Measurements from ENCODE around the gene YIF1A.

Gene YIF1A, protein sequence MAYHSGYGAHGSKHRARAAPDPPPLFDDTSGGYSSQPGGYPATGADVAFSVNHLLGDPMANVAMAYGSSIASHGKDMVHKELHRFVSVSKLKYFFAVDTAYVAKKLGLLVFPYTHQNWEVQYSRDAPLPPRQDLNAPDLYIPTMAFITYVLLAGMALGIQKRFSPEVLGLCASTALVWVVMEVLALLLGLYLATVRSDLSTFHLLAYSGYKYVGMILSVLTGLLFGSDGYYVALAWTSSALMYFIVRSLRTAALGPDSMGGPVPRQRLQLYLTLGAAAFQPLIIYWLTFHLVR

GRCh38 chr11:66288671-66289547, at the start of gene YIF1A:
Gene YIF1A, minus strand, starts transcription at chr11:66289143. Its CDS starts 158 bp downstream, at chr11:66288985.
- DNase-seq (ENCODE audit: low read depth in 2 of 2), result peak; percentile 93 to 98

- no peak for DNase-seq (ENCODE audit: low read depth in 2 of 2)
These were observed 48.4 kb upstream of the YIF1A start for GRCh38 chr11:66337103-66337899.

GRCh38 chr11:66336234-66337102, 47.5 kb upstream of the YIF1A start, which contains the start of gene RIN1:
Gene RIN1, minus strand, starts transcription at chr11:66336434. Its CDS starts 32 bp downstream, at chr11:66336402.
- DNase-seq (ENCODE audit: low read depth in 2 of 2), result peak in 1 of 2 donors; percentile 35

- no peak for DNase-seq (ENCODE audit: low read depth in 2 of 2)
These were observed 46.7 kb upstream of the YIF1A start for GRCh38 chr11:66335531-66336233.

DNA sequence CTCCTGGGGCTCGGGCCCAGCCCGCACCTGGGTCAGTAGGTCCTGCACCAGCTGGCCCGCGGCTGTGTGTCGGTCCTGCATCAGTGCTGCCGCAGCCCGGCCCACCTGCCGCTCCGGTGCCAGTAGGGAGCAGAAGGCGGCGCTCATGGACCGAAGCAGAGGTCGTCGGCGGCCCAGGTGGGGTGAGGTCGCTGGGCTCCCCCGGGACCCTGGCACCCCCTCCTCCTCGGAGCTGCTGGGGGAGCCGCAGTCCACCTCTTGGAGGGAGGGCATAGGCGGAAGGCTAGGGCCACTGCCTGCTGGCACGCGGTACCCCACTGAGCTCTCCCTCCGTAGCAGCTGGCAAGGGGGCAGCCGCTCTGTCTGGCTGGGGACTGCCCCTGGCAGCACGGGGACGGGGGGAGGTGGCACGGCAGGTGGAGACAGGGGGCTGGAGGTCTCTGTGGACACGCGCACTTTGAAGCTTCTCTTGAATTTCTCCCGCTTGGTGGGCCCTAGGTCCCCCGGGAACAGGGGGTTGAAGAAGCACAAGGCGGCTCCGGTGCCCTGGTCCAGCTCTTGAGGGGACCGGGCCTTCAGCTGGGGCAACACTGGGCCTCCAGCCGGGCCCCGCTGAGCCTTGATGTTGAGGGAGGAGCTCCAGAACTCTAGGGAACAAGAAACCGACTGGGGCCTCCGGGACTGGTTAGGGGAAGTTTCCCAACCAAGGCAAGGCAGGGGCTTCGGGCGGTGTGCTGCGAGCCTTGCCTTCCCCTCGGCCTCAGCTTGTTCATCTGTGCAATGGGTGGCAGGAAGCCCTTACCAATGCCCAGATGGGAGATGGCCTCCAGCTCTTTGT, 45.9 kb upstream of the YIF1A start:
- no peak for DNase-seq (ENCODE audit: low read depth in 2 of 2)

DNA sequence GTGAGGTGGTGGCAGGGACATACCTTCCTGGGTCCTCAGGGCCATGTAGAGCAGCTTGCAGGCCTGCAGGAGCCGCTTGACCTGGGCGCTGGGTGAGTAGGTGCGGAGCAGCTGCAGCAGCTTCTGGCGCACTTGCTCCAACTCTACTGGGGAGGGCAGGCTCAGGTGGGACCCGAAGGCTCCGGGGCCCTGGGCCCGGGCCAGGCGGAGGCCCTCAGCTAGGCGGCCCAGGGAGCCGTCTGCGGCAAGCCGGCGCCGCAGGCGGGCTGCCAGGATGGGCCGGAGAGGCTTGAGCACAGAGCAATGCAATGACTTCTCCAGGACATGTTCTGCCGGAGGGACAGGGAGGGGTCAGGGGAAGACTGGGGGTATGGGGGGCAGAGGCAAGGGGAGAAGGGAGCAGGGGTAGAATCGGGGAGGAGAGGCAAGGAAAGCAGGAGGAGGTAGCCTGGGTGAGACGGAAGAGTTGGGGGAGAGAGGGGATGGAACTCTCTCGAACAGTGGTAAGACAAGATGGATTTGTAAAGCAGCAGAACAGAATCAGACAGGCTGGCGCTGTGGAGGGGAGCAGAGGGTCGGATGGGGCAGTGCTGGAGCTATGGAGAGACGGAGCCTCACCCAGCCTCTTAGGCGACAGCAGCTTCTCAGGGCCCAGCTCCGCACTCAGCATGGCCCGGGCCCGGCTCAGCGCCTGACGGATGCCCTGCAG, 45.1 kb upstream of the YIF1A start:
- DNase-seq (ENCODE audit: low read depth in 2 of 2), result no peak

DNA sequence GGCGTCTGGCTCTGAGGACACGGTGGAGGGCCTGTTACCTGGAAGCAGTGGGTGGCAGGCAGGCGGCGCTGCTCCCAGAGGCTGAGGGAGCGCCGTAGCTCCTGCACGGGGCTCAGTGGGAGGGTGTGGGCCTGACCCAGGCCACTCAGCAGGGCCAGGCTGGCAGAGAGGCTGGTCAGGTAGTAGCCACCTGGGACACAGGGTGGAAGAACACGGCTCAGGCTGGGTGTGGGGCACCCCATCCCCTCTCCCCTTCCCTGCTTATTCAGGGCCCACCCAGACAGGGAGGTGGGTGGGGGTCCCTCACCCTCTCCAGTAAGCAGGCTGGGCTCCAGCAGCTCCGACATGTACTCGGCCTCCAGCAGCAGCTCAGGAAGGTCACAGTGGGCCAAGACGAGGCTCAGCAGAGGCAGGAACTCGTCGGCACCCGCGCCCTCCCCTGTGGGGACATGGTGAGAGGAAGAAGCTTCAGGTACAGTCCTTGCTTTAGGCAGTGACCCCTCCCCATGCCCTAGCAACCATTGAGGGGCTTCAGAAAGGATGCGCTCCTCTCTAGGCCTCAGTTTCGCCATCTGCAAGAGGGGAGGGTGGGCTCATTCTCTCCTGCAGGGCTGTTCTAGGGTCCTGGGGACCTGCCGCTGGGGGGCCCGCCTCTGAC, 44.4 kb upstream of the YIF1A start:
- no peak for DNase-seq (ENCODE audit: low read depth in 2 of 2)

GRCh38 chr11:66332371-66333219, 43.7 kb upstream of the YIF1A start:
- no peak for DNase-seq (ENCODE audit: low read depth in 2 of 2)

- no peak for DNase-seq (ENCODE audit: low read depth in 2 of 2)
These were observed 42.8 kb upstream of the YIF1A start for GRCh38 chr11:66331542-66332370.

DNA sequence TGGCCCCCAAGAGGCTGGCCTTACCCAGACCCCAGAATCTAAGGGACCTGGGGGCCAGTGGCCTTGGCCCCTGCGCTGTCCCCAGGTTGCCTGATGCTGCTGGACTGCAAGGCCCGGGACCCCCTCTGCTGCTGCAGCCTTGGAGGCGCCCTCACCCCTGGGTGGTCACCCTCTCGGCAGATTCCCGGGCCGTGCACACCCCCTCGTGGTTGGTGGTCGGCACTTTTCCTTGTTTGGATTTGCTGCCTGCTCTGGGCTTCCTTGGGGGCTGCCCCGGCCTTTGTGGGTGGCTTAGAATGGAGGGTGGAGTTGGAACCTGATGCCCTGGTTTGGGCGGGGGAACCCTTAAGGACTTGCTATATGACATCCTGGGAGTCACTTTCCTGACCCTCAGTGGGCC, 42.0 kb upstream of the YIF1A start:
- no peak for DNase-seq (ENCODE audit: low read depth in 2 of 2)

DNA sequence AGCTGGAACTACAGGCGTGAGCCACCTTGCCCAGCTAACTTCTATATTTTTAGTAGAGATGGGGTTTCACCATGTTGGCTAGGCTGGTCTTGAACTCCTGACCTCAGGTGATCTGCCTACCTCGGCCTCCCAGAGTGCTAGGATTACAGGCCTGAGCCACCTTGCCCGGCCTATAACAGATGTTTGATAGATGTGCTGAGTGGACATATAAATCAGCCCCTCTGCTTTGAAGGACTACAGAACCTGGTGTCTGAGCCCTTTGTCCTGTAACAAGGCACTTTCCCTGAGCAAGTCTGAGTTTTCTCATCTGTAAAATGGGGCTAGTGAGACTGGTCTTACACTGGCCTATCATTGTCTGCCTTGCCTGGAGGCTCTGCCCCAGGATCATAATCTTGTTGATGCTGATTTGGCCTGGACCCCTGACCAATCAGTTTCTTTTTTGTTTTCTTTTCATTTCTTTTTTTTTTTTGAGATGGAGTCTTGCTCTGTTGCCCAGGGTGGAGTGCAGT, 40.3 kb upstream of the YIF1A start:
- DNase-seq (ENCODE audit: low read depth in 2 of 2), result no peak

DNA sequence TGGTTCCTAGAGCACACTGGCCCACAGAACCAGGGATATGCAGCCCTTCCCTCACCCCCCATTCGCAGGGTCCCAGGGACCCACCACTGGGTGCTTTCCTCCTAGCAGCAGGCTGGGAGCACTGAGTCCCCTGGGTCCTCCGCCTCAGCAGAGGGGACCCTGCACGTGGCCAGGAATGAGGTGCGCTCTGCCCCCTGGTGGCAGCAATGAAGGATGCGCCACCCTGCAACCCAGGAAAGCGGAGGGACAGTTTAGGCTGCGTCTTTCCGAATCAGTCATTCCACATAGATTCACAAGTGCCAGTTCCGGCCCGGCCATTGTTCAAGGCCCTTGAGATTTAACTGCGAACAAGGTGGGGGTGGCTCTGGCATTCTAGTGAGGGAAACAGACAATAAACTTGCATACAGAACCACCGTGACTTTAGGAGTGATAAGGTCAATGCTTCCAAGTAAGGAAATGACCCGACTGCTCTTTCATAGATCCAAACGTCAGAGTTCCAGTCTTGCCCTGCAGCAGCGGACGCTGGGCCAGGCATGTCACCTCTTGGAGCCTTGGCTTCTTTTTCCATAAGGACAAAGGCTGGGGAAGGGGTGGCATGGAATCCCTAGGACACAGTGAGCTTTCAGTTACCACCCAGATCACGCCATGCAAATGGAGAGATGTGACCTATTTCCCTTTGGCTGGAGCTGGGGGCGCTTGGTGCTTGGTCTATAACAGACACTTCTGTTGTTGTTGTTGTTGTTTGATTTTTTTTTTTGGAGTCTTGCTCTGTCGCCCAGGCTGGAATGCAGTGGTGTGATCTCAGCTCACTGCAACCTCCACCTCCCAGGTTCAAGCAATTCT, 39.6 kb upstream of the YIF1A start:
- peak in 1 of 2 donors; percentile 63 for DNase-seq (ENCODE audit: low read depth in 2 of 2)

- DNase-seq (ENCODE audit: low read depth in 2 of 2), result no peak
These were observed 39.0 kb upstream of the YIF1A start for GRCh38 chr11:66328031-66328301.

DNA sequence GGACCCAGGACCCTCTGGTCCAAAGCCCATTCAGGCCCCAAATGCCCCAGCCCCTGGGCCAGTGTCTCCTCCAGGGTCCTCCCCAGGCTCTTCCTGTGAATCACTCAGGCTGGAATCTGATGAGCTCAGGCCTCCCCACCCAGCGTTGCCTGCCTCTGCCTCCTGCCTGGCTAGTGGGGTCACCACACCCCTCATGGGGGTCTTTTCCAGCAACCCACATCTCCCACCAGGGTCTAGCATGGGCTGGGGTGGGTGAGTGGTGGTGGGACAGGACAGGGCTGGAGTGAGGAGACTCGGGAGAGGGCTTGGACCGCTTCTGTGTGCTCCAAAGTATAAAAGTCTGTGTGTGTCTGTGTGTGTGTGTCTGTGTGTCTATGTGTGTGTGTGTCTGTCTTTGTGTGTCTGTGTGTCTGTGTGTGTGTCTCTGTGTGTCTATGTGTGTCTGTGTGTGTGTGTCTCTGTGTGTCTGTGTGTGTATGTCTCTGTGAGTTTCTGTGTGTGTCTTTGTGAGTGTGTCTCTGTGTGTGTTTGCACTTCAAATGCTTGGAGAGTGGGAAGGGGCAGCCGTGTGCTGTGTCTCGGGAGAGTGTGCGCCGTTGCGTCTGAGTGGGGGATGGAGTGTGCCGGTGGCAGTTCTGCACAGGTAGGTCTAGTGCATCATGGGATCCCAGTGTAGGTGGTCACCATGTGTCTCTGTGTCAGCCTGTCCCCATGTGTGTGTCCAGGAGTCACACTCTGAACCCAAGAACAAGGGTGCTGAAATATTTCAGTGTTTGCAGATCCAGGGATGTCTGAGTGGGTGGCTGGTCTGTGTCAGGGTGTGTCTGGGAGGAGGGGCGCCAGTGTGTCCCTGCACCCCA, 38.5 kb upstream of the YIF1A start:
- no peak for DNase-seq (ENCODE audit: low read depth in 2 of 2)

Measured in activated CD8-positive, alpha-beta memory T cell treated with anti-CD3 and anti-CD28 coated beads for 4 hours (primary cell).